ENCODE measurements around the gene DMD.

The DMD gene

DNA sequence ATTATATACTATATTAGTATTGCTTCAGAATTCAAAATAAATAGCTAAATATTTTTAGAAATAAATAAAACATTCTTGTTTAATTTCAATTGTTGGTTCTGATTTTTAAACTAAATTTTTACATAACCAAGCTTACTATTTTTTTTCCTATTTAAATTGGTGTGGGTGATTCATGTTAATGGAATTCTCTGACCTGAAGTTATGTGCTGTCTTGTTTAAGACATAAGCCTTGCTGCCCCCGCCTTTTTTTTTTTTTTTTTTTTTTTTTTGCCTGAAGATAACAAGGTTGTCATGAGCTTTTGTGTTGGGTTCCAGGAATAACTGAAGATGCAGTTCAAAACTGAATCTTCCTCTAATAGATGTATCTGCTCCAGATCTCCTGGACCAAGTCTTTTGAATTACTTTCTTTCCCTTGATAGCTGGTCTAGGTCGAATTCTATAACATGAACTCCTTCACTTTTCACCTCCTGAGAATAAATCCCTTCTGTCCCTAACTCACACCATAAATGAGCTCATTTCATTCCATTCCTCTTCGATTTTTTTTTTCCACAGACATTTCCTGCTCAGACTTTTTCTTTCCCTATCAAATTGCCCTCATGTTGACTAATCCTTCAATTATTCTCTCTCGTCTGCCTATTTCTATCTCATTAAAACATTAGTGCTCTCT, 1878.1 kb downstream of the DMD start:
- no peak overlapping the region for H3K4me3 Mint-ChIP-seq
- TF ChIP-seq CTCF (IDR thresholded peaks at IDR 0.05; ENCODE audit: unreplicated experiment in 3 of 3), result no peak
- no peaks in the 10 kb centered on the region for H3K36me3 Mint-ChIP-seq (ENCODE audit: low read depth)
- H3K9me3 Mint-ChIP-seq, result peaks cover 3% of the 10 kb centered on the region
- peaks cover 7% of the 10 kb centered on the region for H3K4me1 Mint-ChIP-seq
- peak overlapping the region in 2 of 3 experiments; percentile 17 to 48 for H3K27ac Mint-ChIP-seq
- no peaks in the 10 kb centered on the region for H3K27me3 Mint-ChIP-seq (ENCODE audit: low read depth)

DNA sequence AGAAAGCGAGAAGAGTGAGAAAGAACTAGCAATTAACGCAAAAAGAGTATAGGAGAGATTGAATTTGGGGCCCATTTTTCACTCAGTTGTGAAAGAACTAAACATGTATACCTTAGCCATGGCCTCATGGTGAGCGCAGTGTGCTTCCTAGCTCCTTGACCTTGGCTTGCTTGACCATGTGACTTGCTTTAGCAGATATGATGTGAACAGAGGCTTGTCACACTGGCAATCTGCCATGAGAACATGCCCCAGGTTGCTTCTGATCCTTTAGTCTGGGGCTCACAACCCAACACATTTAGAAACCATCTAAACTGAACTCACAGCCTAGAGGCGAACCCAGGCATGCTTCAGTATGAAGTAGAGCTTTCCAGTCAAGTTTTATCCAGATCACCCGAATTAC, 1879.4 kb downstream of the DMD start:
- Mint-ChIP-seq H3K4me1 (peaks cover 7% of the 10 kb centered on the region), H3K36me3 (ENCODE audit: low read depth) (no peaks in the 10 kb centered on the region), H3K27me3 (ENCODE audit: low read depth) (no peaks in the 10 kb centered on the region), H3K4me3 (no peak overlapping the region), H3K9me3 (peaks cover 3% of the 10 kb centered on the region), H3K27ac (no peak overlapping the region)
- no peak for TF ChIP-seq CTCF (IDR thresholded peaks at IDR 0.05; ENCODE audit: unreplicated experiment in 3 of 3)

DNA sequence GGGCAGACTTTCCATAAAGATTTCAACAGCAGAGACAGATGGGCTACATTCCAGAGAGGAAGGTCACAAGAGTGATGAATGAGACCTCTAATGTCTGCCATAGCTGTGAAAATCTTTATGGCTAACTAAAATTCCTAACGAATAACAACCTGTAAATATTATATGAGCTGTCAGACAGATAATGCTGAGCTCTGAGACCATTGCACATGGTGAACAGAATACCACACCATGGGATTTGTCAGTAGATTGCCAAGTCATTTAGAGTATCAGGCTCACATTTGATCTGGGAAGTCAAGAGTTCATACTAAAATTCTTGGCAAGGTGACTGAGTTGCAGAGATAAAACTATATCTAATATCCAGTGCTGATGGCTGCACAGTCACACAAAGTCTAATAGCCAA, 1880.3 kb downstream of the DMD start:
- H3K4me3 Mint-ChIP-seq, result no peak overlapping the region
- H3K27ac Mint-ChIP-seq, result no peak overlapping the region
- peaks cover 7% of the 10 kb centered on the region for H3K4me1 Mint-ChIP-seq
- TF ChIP-seq CTCF (IDR thresholded peaks at IDR 0.05; ENCODE audit: unreplicated experiment in 3 of 3), result no peak
- H3K36me3 Mint-ChIP-seq (ENCODE audit: low read depth), result no peaks in the 10 kb centered on the region
- H3K27me3 Mint-ChIP-seq (ENCODE audit: low read depth), result no peaks in the 10 kb centered on the region
- peaks cover 3% of the 10 kb centered on the region for H3K9me3 Mint-ChIP-seq

DNA sequence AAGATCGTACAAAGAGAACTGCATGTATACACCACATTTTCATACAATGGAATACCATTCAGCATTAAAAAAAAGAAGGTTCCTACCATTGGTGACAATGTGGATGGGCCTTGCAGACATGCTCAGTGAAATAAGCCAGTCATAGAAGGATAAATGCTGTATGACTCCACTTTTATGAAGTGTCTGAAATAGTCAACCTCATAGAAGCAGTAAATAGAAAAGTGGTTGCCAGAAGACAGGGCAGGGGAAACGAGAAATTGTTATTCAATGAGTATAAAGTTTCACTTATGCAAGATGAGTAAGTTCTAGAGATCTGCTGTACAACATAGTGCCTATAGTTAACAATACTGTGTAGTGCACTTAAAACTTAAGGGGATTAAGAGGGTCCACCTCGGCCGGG, 1882.1 kb downstream of the DMD start:
- H3K9me3 Mint-ChIP-seq, result peaks cover 3% of the 10 kb centered on the region
- H3K27ac Mint-ChIP-seq, result no peak overlapping the region
- TF ChIP-seq CTCF (IDR thresholded peaks at IDR 0.05; ENCODE audit: unreplicated experiment in 3 of 3), result no peak
- peaks cover 7% of the 10 kb centered on the region for H3K4me1 Mint-ChIP-seq
- no peaks in the 10 kb centered on the region for H3K36me3 Mint-ChIP-seq (ENCODE audit: low read depth)
- H3K4me3 Mint-ChIP-seq, result no peak overlapping the region
- no peaks in the 10 kb centered on the region for H3K27me3 Mint-ChIP-seq (ENCODE audit: low read depth)

- Mint-ChIP-seq H3K4me1 (peaks cover 5% of the 10 kb centered on the region), H3K4me3 (no peak overlapping the region), H3K27ac (no peak overlapping the region), H3K27me3 (ENCODE audit: low read depth) (no peaks in the 10 kb centered on the region), H3K36me3 (ENCODE audit: low read depth) (no peaks in the 10 kb centered on the region), H3K9me3 (peaks cover 5% of the 10 kb centered on the region)
- no peak for TF ChIP-seq CTCF (IDR thresholded peaks at IDR 0.05; ENCODE audit: unreplicated experiment in 3 of 3)
Measured at GRCh38 chrX:31323658-31324057, 1887.7 kb downstream of the DMD start.

DNA sequence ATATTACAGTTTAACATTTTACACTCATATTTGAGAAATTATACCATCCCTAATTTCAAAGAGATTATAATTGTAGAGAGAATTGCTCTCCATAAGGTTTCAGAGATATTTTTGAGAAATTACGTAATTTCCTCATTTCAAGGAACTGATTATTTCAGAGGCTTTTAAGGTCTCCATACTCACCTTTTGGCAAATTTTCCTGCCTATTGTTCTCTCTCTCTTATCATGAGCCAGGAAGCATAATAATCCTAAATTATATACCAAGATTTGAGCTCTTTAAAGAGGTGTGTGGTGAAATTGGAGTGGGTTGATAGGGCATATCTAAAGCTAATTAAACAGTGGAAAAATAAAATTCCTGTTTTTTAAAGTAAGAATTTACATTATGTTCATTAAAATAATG, 1890.6 kb downstream of the DMD start:
- Mint-ChIP-seq H3K27me3 (ENCODE audit: low read depth) (no peaks in the 10 kb centered on the region), H3K27ac (no peak overlapping the region), H3K4me1 (peaks cover 5% of the 10 kb centered on the region), H3K36me3 (ENCODE audit: low read depth) (no peaks in the 10 kb centered on the region), H3K9me3 (peaks cover 12% of the 10 kb centered on the region), H3K4me3 (no peak overlapping the region)
- TF ChIP-seq CTCF (IDR thresholded peaks at IDR 0.05; ENCODE audit: unreplicated experiment in 3 of 3), result no peak
